ENCODE data around the gene ZNF598.
A peak's percentile ranks its signal among the peaks of the same experiment; 100 is the strongest.

Gene ZNF598

DNA sequence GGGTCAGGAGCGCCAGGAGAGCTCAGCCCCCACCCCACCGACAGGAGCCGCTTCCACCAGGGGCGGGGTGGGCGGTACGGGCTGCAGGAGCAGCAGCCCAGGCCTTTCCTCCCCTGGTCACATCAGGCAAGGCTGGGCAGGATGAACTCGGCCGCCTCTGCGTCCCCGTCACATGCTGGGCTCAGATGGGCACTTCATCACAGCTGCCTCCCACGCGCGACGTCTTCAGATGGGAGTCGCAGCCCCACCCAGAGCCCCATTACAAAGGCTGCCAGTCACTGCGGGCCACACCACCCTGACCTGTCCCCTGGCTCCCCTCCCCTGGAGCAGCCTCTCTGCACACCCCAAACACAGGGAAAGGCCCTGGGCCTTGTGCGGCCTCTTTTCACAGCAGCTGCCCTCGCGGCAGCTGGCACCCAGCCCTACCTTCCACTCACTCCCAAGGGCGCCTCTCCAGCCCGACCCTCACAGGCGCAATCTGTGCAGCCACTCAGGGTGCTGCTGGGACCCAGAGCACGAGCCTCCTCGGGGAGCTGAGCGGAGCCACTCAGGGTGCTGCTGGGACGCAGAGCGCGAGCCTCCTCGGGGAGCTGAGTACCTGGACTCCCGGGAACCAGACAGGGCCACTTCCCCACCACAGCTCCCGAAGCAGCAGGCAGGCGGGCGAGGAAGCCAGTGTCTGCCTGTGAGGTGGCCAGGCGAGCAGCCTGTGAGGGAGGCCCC, 4.7 kb downstream of the ZNF598 start:
- H3K4me2 ChIP-seq (ENCODE audit: insufficient read depth, low read length): no peak overlapping the region
- no peak overlapping the region for H3K4me3 ChIP-seq (ENCODE audit: low read depth in 1 of 2, low read length in 2 of 2)
- ATAC-seq (ENCODE audit: insufficient read depth, low read depth) (no peak), DNase-seq (no peak)
- peaks cover 74% of the 10 kb centered on the region for H4K20me1 ChIP-seq (ENCODE audit: insufficient read depth, low read length)
- no peaks in the 10 kb centered on the region for H3K9me3 ChIP-seq (ENCODE audit: insufficient read depth, low read length, severe bottlenecking)
- H3K79me2 ChIP-seq (ENCODE audit: insufficient read depth, low read length): peaks cover 65% of the 10 kb centered on the region
- H3K27me3 ChIP-seq (ENCODE audit: insufficient read depth, low read length, poor library complexity): no peaks in the 10 kb centered on the region
- H2AFZ ChIP-seq (ENCODE audit: low read depth, low read length): no peak overlapping the region
- no peak overlapping the region for H3K27ac ChIP-seq (ENCODE audit: low read length)
- no peak overlapping the region for H3K9ac ChIP-seq (ENCODE audit: low read depth, low read length)
- TF ChIP-seq, protein P1, sequence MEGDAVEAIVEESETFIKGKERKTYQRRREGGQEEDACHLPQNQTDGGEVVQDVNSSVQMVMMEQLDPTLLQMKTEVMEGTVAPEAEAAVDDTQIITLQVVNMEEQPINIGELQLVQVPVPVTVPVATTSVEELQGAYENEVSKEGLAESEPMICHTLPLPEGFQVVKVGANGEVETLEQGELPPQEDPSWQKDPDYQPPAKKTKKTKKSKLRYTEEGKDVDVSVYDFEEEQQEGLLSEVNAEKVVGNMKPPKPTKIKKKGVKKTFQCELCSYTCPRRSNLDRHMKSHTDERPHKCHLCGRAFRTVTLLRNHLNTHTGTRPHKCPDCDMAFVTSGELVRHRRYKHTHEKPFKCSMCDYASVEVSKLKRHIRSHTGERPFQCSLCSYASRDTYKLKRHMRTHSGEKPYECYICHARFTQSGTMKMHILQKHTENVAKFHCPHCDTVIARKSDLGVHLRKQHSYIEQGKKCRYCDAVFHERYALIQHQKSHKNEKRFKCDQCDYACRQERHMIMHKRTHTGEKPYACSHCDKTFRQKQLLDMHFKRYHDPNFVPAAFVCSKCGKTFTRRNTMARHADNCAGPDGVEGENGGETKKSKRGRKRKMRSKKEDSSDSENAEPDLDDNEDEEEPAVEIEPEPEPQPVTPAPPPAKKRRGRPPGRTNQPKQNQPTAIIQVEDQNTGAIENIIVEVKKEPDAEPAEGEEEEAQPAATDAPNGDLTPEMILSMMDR (IDR thresholded peaks at IDR 0.05; ENCODE audit: borderline replicate concordance, extremely low read depth, low read length, poor library complexity, severe bottlenecking): no peak
- no peak for TF ChIP-seq EZH2 (IDR thresholded peaks at IDR 0.05; ENCODE audit: borderline replicate concordance, low read depth, low read length, severe bottlenecking)
- H3K4me1 ChIP-seq (ENCODE audit: insufficient read depth, low read length): peaks cover 36% of the 10 kb centered on the region
- H3K36me3 ChIP-seq (ENCODE audit: insufficient read depth, low read length): peaks cover 80% of the 10 kb centered on the region

DNA sequence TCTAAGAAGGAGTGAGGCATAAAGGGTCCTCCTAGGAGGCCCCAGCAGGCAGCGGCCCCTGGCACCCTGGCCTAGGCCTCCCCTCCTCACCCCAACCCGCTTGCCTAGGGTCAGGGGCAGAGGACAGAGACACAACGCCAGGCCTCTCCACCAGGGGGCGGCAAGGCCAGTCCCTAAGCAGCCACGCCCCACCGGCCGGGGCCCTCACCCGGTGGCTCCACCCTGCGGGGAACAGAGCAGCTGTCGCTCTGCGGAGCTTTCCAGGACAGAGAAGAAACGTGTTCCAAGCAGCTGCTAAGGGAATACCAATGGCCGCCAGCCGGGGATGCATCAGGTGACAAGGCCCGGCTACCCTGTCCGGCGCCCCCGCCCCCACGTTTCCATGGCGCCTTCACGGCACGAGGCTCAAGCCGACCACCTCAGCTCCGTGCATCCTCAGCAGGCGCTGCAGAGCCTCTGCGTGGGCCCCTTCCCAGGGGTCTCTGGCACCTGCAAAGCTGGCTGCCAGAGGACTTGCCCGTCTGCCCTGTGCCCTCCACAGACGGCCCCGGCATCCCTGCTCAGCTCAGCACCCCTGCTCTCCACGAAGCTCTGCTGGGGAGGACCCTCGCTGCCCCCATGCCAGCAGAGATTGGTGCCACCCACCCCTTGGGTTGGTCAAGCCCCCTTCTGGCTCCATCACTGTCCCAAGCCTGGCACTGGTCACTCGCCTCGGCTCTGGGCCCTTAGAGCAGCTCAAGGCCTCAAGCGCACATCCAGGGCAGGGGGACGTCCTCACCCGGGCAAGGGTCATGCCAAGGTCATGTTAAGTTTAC, 5.6 kb downstream of the ZNF598 start:
- no peak overlapping the region for H3K27ac ChIP-seq (ENCODE audit: low read length)
- H3K9ac ChIP-seq (ENCODE audit: low read depth, low read length): no peak overlapping the region
- no peaks in the 10 kb centered on the region for H3K9me3 ChIP-seq (ENCODE audit: insufficient read depth, low read length, severe bottlenecking)
- H3K79me2 ChIP-seq (ENCODE audit: insufficient read depth, low read length): peaks cover 58% of the 10 kb centered on the region
- H3K27me3 ChIP-seq (ENCODE audit: insufficient read depth, low read length, poor library complexity): no peaks in the 10 kb centered on the region
- peaks cover 75% of the 10 kb centered on the region for H4K20me1 ChIP-seq (ENCODE audit: insufficient read depth, low read length)
- ATAC-seq (ENCODE audit: insufficient read depth, low read depth): peak; percentile 82
- H3K36me3 ChIP-seq (ENCODE audit: insufficient read depth, low read length): peaks cover 89% of the 10 kb centered on the region
- H3K4me2 ChIP-seq (ENCODE audit: insufficient read depth, low read length): no peak overlapping the region
- H3K4me1 ChIP-seq (ENCODE audit: insufficient read depth, low read length): peaks cover 36% of the 10 kb centered on the region
- no peak for TF ChIP-seq EZH2 (IDR thresholded peaks at IDR 0.05; ENCODE audit: borderline replicate concordance, low read depth, low read length, severe bottlenecking)
- TF ChIP-seq, protein P1 (IDR thresholded peaks at IDR 0.05; ENCODE audit: borderline replicate concordance, extremely low read depth, low read length, poor library complexity, severe bottlenecking): peak; percentile 79
- peak; percentile 82 for DNase-seq
- no peak overlapping the region for H3K4me3 ChIP-seq (ENCODE audit: low read depth in 1 of 2, low read length in 2 of 2)
- H2AFZ ChIP-seq (ENCODE audit: low read depth, low read length): no peak overlapping the region

DNA sequence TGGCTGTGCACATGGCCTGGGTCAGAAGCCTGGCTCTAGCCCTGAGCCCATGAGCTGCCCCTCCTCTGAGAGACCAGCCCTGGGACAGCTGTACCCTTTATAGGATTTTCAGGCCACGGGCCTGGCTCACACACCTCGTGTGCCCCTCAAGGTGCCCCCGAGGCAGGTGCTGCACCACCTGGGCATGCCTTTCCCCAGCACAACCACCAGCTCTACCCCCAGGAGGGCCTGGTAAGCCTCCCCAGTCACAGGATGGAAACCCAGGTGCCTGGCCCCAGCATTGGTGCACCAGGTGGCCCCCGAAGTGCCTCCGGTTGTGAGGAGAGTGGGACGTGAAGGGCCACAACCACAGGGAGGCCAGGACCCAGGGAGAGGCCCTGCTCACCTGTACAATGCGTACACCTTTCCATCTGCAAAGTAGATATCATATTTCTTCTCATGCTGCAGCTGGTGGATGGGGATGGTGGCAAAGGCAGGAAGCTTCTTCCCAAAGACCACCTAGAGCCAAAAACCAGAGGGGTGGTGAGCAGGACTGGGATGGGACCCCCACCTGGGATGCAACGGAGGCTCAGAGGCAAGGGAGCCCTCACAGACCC, 6.3 kb downstream of the ZNF598 start:
- TF ChIP-seq, protein P1 (IDR thresholded peaks at IDR 0.05; ENCODE audit: borderline replicate concordance, extremely low read depth, low read length, poor library complexity, severe bottlenecking): no peak
- TF ChIP-seq EZH2 (IDR thresholded peaks at IDR 0.05; ENCODE audit: borderline replicate concordance, low read depth, low read length, severe bottlenecking): no peak
- Histone ChIP-seq H3K4me1 (ENCODE audit: insufficient read depth, low read length) (peaks cover 29% of the 10 kb centered on the region), H4K20me1 (ENCODE audit: insufficient read depth, low read length) (peaks cover 69% of the 10 kb centered on the region), H3K27ac (ENCODE audit: low read length) (no peak overlapping the region), H3K4me3 (ENCODE audit: low read depth in 1 of 2, low read length in 2 of 2) (no peak overlapping the region), H3K9me3 (ENCODE audit: insufficient read depth, low read length, severe bottlenecking) (no peaks in the 10 kb centered on the region), H3K36me3 (ENCODE audit: insufficient read depth, low read length) (peaks cover 96% of the 10 kb centered on the region), H3K4me2 (ENCODE audit: insufficient read depth, low read length) (no peak overlapping the region), H3K27me3 (ENCODE audit: insufficient read depth, low read length, poor library complexity) (no peaks in the 10 kb centered on the region), H3K9ac (ENCODE audit: low read depth, low read length) (no peak overlapping the region), H3K79me2 (ENCODE audit: insufficient read depth, low read length) (peaks cover 51% of the 10 kb centered on the region), H2AFZ (ENCODE audit: low read depth, low read length) (no peak overlapping the region)
- no peak for DNase-seq
- ATAC-seq (ENCODE audit: insufficient read depth, low read depth): no peak

Data from DND-41 (cell line).